PC-3 (cell line): ENCODE measurements around the gene TENT5C. TPM values are rescaled to one million over a fixed set of nuclear protein-coding genes. Genes with fewer than 3 reads are reported as not detected.

ENCODE experiments used
- ATAC-seq: fragments of 200-7000 bp; cut with Tn5 transposase; 2 replicates; pipeline ENCODE4 v1.9.1; 2020; ENCODE audit warnings: mild to moderate bottlenecking, moderate library complexity
- BruUV-seq: library from RNA; stranded (reverse); fragments of 400-500 nt; replicated peaks from 2 replicates; lab custom pipeline; 2021; lab: Mats Ljungman, UMichigan
- CTCF ChIA-PET: fragments of 300-600 bp; sonication (Branson Sonifier 250); formaldehyde crosslinking; loops from one replicate; lab custom pipeline; 2022; ENCODE audit warnings: antibody characterized with exemption; lab: Charles Lee
- POLR2A ChIA-PET: fragments of 300-600 bp; sonication (Branson Sonifier 250); formaldehyde crosslinking; loops from one replicate; lab custom pipeline; 2022; ENCODE audit warnings: antibody characterized with exemption; ENCODE audit not compliant: unreplicated experiment; lab: Charles Lee
- DNase-seq: peaks from one replicate; pipeline ENCODE4 v3.0.0-alpha.2; 2015
- H2AFZ ChIP-seq: fragments of 300-600 bp; sonication (generic); 2 replicates; pipeline ENCODE4 v1.6.0; 2016; ENCODE audit warnings: antibody characterized with exemption, low read length
- H3F3A ChIP-seq: fragments of 300-600 bp; sonication (generic); one replicate; pipeline ENCODE4 v1.6.0; 2017; ENCODE audit warnings: antibody characterized with exemption, low read length, control low read depth, mild to moderate bottlenecking; ENCODE audit not compliant: unreplicated experiment
- H3K27ac ChIP-seq: fragments of 300-600 bp; sonication (generic); 2 replicates; pipeline ENCODE4 v1.5.1; 2016; ENCODE audit warnings: mild to moderate bottlenecking, low read length
- H3K27me3 ChIP-seq: fragments of 300-600 bp; sonication (generic); 2 replicates; pipeline ENCODE4 v1.6.1; 2016; ENCODE audit warnings: low read length, mixed read lengths
- H3K36me3 ChIP-seq: fragments of 300-600 bp; sonication (generic); 2 replicates; pipeline ENCODE4 v1.6.1; 2016; ENCODE audit warnings: low read depth, mixed run types, low read length, mixed read lengths
- H3K4me1 ChIP-seq: fragments of 300-600 bp; sonication (generic); 2 replicates; pipeline ENCODE4 v1.5.1; 2016; ENCODE audit warnings: low read length; ENCODE audit not compliant: insufficient read depth
- H3K4me2 ChIP-seq: fragments of 300-600 bp; sonication (generic); 2 replicates; pipeline ENCODE4 v1.6.0; 2016; ENCODE audit warnings: low read length
- H3K4me3 ChIP-seq: fragments of 300-600 bp; sonication (generic); 2 replicates; pipeline ENCODE4 v1.5.1; 2016; ENCODE audit warnings: mild to moderate bottlenecking, low read length, mixed read lengths
- H3K79me2 ChIP-seq: fragments of 300-600 bp; sonication (generic); 2 replicates; pipeline ENCODE4 v1.6.1; 2017; ENCODE audit warnings: low read length, mixed read lengths
- H3K9ac ChIP-seq: fragments of 300-600 bp; sonication (generic); 2 replicates; pipeline ENCODE4 v1.6.0; 2016; ENCODE audit warnings: mild to moderate bottlenecking, low read length
- H3K9me2 ChIP-seq: fragments of 300-600 bp; sonication (generic); replicated peaks from 2 replicates; pipeline ENCODE4 v1.6.1; 2016; ENCODE audit warnings: mixed run types, low read length, mixed read lengths
- H3K9me3 ChIP-seq: fragments of 300-600 bp; sonication (generic); 2 replicates; pipeline ENCODE4 v1.6.1; 2016; ENCODE audit warnings: low read length, mixed read lengths
- H4K20me1 ChIP-seq: fragments of 300-600 bp; sonication (generic); 2 replicates; pipeline ENCODE4 v1.6.1; 2016; ENCODE audit warnings: low read length, mixed read lengths
- EZH2 ChIP-seq: fragments of 300-600 bp; sonication (generic); IDR thresholded peaks from one replicate; pipeline ENCODE4 v1.6.1; 2017; ENCODE audit warnings: antibody characterized with exemption, mild to moderate bottlenecking, low read length; ENCODE audit not compliant: unreplicated experiment
- EZH2phosphoT487 ChIP-seq: fragments of 300-600 bp; sonication (generic); IDR thresholded peaks from 2 replicates; pipeline ENCODE4 v1.6.1; 2018; ENCODE audit warnings: mild to moderate bottlenecking, antibody characterized with exemption, low read length, borderline replicate concordance
- intact Hi-C: fragments of 100-400 bp; cut with micrococcal nuclease; formaldehyde crosslinking; loops from 2 replicates; pipeline ENCODE4 v1.9.0; 2023
- total RNA-seq: library from RNA; depleted of rRNA; stranded (reverse); fragments of >200 nt; gene quantifications from 2 replicates; pipeline ENCODE4 v1.2.3, GENCODE V29; 2014
- TF ChIP-seq, protein P1 (sequence below): fragments of 300-600 bp; sonication (generic); conservative IDR thresholded peaks from 2 replicates; pipeline ENCODE4 v1.5.1; 2017; ENCODE audit warnings: antibody characterized with exemption, low read depth, mild to moderate bottlenecking, low read length

Gene TENT5C
- total RNA-seq, 1 experiment from 2014 or later, result 2.4 TPM

DNA sequence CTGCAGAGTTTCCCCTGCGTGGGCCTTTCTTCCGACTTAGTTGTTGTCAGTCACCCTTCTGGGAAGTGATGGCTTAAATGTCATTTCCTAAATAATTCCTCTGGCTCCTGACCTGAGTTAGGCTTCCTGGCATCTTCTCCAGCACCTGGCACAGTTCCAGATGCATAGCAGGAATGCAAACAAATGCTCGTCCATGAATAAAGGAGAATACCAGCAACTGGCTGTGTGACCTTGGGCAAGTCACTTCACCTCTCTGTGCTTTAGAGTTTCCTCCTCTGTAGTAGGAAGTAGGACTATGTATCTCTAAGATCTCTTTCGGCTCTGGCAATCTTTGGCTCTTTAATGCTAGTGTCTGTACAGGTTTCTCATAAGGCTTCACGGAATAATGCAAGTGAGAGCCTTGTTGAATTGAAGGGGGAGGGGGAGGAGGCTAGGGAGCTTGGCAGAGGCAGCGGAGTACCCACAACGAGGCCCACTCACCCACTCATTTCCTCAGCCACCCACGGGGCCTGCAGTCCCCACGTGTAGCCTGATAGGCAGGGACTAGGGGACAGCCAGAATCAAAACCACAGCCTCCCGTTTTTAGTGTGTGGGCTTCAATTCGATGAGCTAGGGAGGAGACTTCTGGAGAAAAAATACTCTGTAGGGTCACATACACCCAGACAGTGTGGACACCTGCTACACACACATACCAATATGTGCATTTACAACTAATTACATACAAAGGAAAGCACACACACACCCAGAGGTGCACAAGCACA lies 48.1 kb downstream of the TENT5C start:
- Histone ChIP-seq H3K9ac (peak overlapping the region; percentile 67; the same call in 1 of the 2 replicates), H3K27ac (peak overlapping the region; percentile 86), H3K36me3 (no peaks in the 10 kb centered on the region), H3K4me2 (peak overlapping the region; percentile 74; the same call in 1 of the 2 replicates), H4K20me1 (no peaks in the 10 kb centered on the region), H3K79me2 (no peaks in the 10 kb centered on the region), H3K27me3 (no peaks in the 10 kb centered on the region), H2AFZ (peak overlapping the region; percentile 74), H3F3A (no peaks in the 10 kb centered on the region), H3K4me1 (peaks cover 35% of the 10 kb centered on the region), H3K9me2 (no peaks in the 10 kb centered on the region), H3K9me3 (no peaks in the 10 kb centered on the region), H3K4me3 (no peak overlapping the region)
- DNase-seq (peak; percentile 32), ATAC-seq (no peak)
- ChIA-PET POLR2A (no interaction called here), CTCF (interaction anchor here (0.6 kb wide), 1 partner anchor 52 kb away, joined by 3 read pairs; no protein-coding TSS in a partner anchor)
- intact Hi-C loops, result no loop called here
- BruUV-seq, result no TSS peak
- TF ChIP-seq, protein P1, sequence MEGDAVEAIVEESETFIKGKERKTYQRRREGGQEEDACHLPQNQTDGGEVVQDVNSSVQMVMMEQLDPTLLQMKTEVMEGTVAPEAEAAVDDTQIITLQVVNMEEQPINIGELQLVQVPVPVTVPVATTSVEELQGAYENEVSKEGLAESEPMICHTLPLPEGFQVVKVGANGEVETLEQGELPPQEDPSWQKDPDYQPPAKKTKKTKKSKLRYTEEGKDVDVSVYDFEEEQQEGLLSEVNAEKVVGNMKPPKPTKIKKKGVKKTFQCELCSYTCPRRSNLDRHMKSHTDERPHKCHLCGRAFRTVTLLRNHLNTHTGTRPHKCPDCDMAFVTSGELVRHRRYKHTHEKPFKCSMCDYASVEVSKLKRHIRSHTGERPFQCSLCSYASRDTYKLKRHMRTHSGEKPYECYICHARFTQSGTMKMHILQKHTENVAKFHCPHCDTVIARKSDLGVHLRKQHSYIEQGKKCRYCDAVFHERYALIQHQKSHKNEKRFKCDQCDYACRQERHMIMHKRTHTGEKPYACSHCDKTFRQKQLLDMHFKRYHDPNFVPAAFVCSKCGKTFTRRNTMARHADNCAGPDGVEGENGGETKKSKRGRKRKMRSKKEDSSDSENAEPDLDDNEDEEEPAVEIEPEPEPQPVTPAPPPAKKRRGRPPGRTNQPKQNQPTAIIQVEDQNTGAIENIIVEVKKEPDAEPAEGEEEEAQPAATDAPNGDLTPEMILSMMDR, result no peak
- TF ChIP-seq EZH2phosphoT487 (no peak), EZH2 (no peak)

GRCh38 chr1:117654493-117655219 lies 48.8 kb downstream of the TENT5C start:
- Histone ChIP-seq H3K9ac (peak overlapping the region; percentile 67), H3K4me2 (peak overlapping the region; percentile 74), H3K4me1 (peaks cover 35% of the 10 kb centered on the region), H2AFZ (peak overlapping the region; percentile 74), H3K79me2 (no peaks in the 10 kb centered on the region), H4K20me1 (no peaks in the 10 kb centered on the region), H3F3A (no peaks in the 10 kb centered on the region), H3K27ac (peak overlapping the region; percentile 86), H3K36me3 (no peaks in the 10 kb centered on the region), H3K4me3 (peak overlapping the region; percentile 28; the same call in 1 of the 2 replicates), H3K9me2 (no peaks in the 10 kb centered on the region), H3K9me3 (no peaks in the 10 kb centered on the region), H3K27me3 (no peaks in the 10 kb centered on the region)
- ChIA-PET CTCF (interaction anchor here (0.6 kb wide), 2 partner anchors 21 to 52 kb away, joined by 3 read pairs; no protein-coding TSS in a partner anchor), POLR2A (interaction anchor here (0.6 kb wide), 2 partner anchors 22 to 102 kb away, joined by 3 to 4 read pairs; no protein-coding TSS in a partner anchor)
- no TSS peak for BruUV-seq
- TF ChIP-seq EZH2phosphoT487 (no peak), EZH2 (no peak)
- TF ChIP-seq, protein P1, result no peak
- DNase-seq (peak; percentile 37), ATAC-seq (peak; percentile 45)
- intact Hi-C loops, result no loop called here
